GM19328 (cell line): ENCODE data around the gene IL22.

Experiments used
- ATAC-seq: cut with Tn5 transposase; IDR thresholded peaks from one replicate; pipeline ENCODE4 v1.9.1; 2021; ENCODE audit warnings: mild to moderate bottlenecking, moderate library complexity; ENCODE audit not compliant: unreplicated experiment

IL22 gene

DNA sequence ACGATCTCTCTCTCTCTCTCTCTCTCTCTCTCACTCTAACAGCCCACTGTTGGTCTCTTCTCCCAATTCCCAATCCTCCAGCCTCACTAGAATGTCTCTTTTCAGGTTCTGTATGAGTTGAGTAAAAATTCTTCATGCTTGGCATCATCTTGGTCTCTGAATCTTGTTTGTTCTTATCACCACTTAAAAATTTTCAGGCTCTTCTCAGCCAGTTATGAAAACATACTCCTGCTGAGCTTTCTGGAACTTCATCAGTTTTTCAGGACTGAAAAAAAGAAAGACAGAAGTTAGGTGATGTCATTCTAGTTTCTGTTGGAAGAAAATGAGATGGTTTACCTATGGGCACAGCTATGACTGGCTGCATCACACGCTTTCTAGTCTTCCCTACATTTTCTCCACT lies 11.5 kb upstream of the IL22 start:
- no peak for ATAC-seq

DNA sequence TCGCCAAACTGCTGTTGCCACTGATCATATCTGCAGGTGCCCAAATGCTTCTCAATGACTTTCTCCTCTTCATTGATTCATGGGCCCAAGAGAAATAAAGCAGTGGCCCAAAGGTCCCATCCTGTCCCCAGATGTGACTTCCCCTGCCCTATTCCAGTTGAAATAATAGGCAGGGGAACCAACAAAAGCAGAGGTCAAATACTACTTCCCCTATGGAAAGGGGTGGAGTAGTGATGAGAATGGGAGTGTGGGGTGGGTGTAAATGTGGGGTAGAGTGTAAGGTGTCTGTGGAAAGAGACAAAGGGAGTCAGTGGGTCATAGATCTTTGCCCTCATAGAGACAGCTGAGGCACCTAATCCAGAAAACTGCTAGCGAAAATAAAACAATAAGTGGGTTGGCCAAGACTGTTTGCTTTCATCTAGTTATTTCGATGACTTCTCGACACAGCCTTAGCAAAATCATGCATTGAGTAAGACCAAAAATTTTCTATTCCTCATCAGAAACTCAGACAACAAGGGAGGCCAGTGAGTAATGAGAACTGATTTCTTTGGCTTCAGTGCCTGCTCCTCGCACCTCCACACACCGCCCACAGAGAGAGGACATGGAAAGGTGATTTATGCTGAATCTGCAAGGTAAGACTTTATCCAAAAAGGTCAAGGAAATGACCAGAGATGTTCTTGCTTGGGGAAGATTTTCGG lies 10.9 kb upstream of the IL22 start:
- ATAC-seq, result no peak

DNA sequence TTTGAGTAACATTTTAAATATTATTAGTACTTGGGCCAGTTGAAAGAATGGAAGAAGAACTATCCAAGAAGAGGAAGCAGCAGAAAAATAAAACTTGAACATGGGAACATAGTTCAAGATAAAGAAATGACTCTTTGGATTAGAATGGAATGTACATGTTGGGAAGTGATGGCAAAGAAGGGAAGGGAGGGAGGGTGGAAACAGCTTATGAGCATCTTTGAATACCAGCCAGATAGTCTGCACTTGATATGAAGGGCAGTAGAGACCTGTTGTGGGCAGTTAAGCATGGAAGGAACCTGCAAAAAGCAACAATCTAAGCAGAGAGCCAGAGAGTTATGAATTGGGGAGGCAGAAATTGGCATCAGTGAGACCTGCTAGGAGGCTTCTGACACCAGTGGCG lies 10.0 kb upstream of the IL22 start:
- ATAC-seq, result no peak

DNA sequence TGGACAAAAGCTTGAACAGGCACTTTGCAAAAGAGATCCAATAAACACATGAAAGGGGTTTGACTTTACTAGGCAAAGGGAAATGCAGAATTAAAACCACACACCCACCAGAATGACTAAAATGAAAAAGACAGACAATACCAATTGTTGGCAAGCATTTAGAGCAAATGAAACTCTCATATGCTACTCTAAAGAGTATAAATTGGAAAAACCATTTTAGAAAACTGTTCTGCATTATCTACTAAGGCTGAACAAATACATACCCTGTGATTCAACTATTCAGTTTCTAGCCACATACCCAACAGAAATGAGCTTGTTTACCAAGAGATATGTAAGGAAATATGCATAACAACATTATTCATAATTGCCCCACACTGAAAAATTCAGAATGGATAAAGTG lies 8.5 kb upstream of the IL22 start:
- no peak for ATAC-seq

DNA sequence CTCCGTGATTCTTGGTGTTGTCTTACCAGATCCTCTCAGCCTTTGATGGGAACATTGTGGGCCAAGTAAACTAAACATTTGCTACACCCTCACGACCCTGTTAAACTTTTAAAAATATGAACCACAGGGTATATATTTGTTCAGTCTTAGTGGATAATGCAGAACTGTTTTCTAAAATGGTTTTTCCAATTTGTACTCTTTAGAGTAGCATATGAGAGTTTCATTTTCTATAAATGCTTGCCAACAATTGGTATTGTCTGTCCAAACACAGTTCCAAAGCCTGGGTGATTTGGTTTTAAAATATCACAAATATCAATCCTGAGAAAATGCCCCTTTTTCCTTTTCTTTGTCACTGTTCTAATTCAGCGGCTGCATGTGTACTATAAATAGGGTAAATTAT lies 6.7 kb upstream of the IL22 start:
- ATAC-seq, result no peak

DNA sequence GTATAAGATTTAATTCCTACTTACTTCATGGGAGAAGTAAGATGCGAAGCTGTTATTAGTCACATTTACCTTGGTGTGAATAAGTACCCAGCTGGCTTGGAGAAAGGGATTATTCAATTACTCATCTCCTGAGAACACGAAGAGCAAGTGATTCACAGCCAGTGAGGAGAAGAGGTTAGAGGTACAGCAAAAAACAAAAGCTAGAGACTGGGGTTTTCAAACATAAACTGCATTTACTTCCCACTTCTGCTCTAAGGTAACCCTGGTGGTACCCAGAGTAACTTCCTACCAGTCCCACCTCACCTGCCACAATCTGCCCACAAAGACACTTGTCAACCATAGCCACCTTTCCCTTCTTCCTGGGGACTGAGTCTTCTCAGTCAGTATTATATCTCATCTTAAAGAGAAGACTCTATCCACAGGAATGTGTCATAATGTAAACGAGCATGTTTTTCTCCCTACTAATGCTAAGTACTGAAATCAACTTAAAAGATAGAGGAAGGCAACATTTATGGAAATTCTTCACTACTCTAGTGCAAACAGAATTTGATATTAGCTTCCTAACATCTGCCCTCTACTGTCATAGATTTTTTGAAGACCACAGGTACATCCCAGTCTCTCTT lies 6.0 kb upstream of the IL22 start:
- ATAC-seq, result no peak

DNA sequence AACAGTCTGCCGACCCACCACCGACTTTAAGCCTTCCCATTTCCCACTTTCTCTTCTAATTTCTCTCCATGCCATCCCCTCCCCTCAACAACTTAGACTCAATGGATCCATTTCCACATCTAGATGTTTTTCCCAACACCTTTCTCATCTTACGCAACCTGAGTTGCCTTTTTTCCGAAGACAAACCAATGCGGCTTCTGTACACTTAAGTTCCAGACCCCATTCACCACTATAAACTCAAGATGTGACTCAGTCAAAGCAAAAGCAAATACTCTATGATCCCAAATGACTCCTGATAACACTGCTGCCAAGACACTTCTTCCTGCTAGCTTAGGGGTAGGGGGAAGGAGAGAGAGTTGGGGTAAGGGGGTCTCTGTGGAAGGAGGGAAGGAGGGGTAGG lies 1.3 kb downstream of the IL22 start:
- no peak for ATAC-seq

DNA sequence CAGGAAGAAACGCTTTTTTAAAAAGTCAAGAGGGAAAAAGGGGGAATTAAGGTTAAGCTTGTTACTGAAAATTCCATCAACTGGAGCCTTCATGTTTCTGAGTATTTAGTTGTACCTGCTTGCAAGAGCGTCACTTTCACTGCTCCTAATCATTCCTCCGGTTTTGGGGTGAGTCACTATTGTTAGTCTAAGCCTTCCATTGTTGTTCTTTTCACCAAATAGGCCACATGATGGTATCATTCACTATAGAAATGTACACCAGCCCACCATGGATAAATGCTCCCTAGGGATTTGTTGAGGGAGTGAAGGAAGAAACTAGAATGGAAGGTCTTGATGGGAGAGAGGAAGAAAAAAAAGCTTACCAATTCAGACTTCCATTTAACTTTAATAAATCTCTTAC lies 3.0 kb downstream of the IL22 start:
- no peak for ATAC-seq

DNA sequence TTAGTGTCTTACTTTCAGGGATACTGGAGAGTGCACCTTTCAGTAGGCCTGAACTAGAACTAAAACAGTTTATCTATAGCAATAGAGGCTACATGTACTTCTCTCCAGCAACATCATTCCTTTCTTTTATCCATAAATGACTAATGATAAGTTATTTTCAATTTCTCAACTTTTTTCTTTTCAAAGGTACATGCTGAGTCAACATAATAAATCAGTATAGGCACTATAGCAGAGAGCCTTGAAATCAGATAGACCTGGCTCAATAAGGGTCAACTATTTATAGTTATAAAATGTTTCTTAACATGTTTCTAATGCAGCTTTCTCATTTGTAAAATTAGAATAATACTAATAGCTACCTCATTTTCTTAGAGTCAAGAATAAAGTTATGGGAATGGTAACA lies 5.6 kb downstream of the IL22 start:
- no peak for ATAC-seq

DNA sequence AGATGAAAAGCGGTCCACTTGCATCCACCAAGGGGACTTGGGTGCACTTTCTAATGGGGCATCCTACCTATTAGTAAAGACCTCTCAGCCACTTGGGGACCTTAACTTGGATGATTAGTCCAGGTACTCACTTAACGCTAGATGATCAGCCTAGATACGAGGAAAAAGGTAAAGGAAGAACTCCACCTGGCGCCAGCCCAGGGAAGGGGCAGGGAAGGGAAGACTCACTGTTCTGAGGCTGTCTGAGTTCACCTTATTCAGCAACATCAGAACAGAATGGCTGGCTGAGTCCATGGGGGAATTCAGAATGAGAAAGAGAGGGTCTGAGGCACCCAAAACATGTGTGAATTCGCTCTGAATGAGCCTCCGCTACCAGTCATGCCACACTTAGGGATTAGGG lies 7.1 kb downstream of the IL22 start:
- no peak for ATAC-seq

DNA sequence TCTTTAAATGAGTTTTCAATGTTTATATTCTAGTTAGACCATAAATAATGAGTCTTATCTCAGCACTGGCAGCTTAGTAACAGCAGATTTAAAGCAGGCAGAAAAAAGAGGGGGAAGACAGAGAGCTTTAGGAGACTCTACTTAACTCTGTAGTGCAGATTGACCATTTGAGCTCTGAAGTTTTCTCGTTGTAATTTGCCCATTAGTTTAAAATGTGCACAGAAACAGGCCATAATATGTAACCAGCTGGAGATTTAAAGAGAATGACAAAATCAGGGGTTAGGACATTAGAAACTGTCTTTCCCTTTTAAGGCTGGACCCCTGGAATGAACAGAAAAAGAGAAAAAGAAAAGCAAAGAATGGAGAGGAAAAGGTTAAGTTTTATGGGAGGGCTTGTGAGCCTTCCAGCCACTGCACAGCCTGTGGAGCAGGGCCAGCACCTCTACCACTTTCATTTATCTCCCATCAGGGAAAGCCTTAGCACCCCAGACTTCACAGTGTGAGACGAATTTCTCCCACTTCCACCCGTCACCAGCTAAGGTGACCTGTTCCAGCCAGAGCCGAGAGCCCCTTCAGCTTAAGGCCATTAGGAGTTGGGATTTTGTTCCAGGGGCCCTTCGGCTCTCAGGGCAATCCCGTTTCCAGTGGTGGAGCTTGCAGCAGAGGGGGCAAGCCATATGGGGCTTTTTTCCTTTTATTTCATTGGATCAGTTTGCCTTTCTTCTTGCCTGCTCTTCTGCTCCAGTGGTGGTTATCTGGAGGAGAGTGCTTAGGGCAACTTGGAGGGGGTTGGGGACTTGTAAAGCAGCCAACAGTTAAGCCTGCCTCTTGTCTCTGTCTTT lies 8.0 kb downstream of the IL22 start:
- ATAC-seq, result no peak

DNA sequence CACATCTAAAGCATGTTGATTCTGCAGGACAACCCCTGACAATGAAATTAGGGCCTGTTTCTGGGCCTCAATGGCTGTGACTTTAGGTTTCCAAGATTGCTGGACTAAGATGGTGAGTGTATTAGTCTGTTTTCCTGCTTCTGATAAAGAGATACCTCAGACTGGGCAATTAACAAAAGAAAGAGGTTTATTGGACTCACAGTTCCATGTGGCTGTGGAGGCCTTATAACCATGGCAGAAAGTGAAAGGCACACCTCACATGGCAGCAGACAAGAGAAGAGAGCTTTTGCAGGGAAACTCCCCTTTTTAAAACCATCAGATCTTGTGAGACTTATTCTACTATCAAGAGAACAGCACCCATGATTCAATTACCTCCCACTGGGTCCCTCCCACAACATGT lies 10.6 kb downstream of the IL22 start:
- ATAC-seq, result no peak

DNA sequence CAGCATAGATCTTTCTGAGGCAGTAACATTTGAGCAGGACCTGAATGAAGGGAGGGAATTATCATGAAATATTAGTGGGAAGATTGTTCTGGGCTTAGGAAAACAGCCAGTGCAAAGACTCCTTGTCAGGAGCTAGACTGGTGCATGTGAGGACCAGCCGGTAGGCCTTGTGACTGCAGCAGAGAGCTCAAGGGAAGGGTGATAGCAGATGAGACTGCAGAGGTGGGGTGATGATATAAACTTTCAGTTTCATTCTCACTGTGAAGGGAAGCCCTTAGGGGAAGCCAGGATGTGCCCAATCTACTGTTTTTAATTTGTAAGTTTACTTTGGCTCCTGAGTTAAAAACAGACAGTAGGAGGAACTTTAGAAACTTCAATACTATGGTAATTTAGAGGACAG lies 12.4 kb downstream of the IL22 start:
- ATAC-seq, result peak; percentile 93

DNA sequence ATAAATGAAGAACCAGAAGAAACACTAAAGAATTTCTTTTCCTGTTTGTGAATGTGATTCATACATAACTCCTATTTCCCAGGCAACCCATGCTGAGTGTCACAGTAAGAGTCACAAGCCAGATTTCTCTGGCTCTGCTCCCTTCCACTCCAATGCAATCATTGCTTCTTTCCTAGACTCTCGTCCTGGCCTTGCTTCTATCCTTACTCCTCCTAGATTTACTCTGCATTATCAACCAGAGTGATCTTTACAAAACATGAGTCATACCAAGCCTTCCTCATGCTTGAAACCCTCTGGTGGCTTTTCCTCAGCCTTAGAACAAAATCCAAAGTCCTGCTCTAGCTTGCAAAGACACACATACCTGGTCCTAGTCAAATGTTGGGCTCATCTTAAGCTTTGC lies 13.3 kb downstream of the IL22 start:
- no peak for ATAC-seq

DNA sequence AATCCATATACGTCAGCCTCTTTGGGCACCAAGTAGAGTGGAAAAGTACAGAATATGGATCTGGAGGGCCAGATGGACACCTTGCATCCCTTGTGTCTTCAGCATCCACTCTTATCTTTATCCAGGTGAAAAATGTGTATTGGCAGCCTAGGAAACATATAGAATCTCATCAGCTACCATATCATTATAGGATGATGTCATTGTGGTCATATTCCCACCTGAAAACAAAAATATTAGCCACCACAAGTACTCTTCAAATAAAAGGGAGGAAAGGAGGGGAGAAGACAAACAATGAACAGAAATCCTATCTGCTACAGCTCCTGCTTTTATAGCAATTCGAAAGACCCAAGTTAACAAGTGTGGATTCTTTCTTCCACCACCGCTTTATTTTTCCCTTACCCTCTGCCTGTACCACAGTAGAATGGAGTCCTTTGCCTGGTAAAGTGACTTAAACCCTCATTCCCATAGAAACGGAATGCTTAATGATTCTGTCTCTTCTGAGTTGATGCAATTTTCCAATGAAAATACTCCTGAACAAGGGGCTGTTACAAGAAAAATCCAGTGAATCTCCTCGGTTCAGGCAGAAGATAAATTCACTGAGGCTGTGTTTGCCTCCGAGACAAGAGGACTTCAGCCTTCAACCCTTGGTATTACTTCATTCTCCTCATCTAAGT lies 14.0 kb downstream of the IL22 start:
- no peak for ATAC-seq

DNA sequence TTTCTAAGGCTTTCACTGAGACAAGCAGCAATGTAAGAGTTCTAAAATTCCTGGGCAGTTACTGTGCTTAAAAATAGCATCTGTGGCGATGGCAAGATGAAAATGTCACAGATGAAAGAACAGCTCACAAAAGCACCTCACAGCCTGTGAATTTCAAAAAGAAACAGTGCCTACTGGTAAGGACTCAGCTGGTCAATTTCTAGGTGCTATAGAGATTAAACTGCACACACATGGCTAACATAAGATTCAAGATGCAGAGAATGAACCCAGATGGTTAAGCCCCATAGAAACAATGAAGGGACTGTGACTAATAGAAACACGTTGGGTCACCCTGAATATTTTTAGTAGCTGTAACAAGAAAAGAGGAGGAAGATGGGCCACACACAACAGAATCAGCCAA lies 15.8 kb downstream of the IL22 start:
- ATAC-seq, result no peak

DNA sequence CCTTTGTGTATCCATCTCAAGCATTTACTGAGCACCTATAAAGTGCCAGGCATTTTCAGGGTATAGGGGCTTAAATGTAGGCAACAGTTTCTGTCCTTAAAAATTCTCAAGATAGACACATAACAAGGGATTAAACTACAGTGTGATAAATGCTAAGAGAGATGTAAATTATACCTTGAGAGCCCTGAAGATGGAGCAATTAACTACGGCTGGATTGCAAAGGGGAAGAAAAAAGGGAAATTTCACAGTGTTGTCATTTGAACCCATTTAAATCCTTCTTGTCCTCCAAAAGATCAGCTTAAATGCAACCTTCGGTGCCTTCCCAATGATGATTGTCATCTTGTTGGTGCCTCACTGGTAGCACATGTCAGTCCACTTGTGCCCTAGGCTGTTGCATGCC lies 16.3 kb downstream of the IL22 start:
- ATAC-seq, result no peak

DNA sequence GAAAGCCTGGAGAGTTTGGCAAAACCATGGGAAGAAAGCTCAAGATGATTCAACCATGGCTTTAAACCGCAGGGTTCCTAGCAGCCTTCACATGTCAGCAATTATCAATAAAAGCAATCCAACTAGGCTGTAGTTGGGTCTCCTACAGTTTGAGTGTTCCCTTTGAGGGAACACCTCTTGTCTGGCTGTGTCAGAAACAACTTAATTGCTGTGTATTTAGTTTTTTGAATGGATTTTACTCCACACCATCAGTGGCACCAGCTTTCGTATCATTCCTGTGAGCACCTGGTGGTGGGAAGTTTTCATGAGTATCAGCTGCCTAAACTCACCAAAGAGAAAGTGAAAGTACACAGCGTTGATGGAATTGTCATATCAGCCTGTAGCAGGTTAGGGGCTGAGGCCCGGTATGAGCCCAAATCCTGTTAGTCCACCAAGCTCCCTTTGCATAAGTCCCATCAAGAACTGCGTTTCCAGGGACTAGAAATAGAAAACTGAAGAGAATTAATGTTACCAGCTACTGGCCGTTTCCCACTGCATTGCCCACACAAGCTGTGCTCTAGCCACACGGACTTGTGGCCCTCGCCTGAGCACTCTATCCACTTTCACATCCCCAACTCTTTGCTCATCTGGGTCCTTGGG lies 16.9 kb downstream of the IL22 start:
- ATAC-seq, result peak; percentile 45

DNA sequence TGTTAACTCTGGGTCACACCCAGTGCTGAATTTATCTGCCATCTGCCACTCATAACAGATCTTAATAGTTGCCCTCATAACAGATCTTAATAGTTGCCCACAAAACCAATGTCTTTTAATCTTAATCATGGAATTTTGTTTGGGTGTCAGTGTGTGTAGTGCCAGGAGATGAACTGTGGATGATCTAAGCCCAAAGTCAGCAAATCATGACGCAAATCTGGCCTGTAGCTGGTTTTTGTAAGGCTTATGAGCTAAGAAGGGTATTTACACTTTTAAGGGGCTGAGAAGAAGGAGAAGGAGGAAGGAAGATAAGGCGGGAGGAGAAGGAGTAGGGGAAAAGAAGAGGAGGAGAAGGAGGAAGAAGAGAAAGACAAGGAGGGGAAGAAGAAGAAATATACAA lies 17.8 kb downstream of the IL22 start:
- ATAC-seq, result no peak

DNA sequence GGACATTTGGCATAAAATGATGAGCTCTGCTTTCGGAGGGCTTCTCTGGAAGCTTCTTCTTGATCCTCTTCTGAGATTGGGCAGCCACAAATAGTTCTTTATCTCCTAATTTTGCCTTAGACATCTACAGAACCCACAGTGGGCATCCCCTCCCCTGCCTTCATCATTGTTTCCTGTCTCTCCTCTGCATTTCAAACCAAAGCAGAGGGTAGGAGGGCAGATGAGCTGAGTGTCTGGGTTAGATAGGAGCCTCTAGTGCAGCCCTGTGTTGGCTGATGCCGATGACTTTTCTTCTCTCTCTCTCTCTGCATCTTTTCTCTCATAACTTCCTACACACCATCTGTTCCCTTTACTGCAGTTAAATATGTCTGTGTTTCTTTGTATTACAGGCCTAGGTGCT lies 19.3 kb downstream of the IL22 start:
- ATAC-seq, result no peak

DNA sequence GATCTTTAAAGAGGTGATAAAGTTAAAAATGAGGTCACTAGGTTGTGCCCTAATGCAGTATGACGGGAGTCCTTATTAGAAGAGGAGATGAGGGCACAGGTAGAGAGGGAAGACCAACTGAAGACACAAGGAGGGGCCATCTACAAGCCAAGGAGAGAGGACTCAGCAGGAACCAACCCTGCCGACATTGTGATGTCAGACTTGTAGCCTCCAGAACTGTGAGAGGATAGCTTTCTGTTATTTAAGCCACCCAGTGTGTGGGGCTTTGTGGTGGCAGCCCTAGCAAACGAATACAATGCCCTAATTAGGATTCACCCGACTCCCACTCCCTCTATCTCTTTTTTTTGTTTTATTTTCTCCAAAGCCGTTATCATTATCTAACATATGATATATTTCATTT lies 19.9 kb downstream of the IL22 start:
- ATAC-seq, result no peak
